Activated naive CD4-positive, alpha-beta T cell (primary cell): Measurements from ENCODE around the gene PGC.

Experiments used
- DNase-seq, 4 experiments: peaks; one replicate each; lab custom pipeline; 2025; lab: John Stamatoyannopoulos, UW

Gene PGC

DNA sequence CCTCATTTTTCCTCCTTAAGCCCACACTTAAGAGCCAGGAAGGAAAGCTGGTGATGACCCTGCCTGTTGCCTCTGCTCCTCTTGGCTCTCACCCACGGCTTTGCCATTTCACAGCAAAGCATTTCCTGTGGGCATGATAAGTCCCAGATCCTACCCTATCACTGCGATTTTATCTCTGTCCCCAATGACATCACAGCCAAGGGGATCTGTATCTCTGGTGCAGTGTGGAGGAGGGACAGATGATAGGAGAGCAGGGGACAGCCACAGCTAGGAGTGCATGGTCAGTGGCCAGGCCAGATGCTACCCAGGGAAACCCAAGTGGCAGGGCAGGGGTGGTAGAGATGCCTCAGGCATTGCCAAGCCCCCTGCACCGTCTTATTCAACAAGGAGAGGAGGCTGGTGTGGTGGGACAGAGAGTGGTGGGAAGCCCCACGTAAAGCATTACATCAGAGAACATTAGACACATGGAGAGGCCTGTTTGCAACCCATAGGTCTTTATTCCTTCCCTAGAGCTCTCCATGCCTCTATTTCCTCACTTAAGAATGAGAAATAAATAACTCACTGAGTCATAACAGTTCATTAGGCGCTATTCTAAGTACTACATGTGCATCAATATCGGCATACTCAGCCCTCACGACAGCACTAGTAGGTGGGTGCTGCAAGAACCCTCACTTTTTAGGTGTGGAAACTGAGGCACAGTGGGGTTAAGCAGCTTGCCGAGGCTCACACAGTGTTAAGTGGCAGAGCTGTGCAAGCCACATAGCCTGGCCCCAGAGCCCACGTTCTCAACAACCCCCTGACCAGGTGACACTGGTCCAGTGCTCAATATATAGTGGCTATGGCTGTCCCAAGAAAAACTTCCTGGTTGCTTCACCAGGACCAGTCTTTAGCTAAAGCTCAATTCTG, 16.4 kb downstream of the PGC start:
- no peak for DNase-seq

DNA sequence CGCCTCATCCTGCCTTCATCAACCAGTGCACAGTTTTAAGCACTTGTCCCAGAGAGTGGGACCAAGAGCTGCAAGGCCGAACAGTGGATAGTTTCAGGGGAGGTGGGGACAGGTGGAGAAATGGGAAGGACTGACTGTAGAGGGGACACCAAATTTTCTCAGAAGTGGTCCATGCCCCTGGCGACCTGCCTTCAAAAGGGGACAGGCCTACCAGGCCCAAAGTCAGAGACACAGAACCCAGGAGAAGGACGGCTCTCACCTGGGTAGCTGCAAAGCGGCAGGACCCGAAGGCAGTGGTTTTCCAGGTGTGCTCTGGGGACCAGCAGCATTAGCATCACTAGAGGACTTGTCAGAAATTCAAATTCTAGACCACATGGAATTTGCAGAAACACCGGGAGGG, 17.6 kb downstream of the PGC start:
- no peak for DNase-seq

DNA sequence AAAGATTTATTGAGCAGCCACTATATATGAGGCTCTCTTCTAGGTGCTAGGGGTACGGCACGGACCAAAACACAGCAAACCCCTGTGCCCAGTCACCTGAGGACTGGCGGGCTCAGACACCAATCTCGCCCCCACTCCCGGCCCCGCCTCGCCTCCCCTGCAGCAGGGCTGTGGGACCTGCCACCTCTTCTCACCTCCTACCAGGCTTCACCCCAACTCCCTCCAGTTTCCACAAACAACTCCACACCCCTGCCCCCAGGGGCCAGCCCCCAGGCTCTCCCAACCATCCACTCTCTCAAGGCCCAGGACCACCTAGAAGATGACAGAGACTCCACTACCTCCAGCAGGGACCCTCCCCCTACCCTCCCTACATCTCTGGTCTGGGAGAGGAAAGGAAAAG, 18.2 kb downstream of the PGC start:
- no peak for DNase-seq

DNA sequence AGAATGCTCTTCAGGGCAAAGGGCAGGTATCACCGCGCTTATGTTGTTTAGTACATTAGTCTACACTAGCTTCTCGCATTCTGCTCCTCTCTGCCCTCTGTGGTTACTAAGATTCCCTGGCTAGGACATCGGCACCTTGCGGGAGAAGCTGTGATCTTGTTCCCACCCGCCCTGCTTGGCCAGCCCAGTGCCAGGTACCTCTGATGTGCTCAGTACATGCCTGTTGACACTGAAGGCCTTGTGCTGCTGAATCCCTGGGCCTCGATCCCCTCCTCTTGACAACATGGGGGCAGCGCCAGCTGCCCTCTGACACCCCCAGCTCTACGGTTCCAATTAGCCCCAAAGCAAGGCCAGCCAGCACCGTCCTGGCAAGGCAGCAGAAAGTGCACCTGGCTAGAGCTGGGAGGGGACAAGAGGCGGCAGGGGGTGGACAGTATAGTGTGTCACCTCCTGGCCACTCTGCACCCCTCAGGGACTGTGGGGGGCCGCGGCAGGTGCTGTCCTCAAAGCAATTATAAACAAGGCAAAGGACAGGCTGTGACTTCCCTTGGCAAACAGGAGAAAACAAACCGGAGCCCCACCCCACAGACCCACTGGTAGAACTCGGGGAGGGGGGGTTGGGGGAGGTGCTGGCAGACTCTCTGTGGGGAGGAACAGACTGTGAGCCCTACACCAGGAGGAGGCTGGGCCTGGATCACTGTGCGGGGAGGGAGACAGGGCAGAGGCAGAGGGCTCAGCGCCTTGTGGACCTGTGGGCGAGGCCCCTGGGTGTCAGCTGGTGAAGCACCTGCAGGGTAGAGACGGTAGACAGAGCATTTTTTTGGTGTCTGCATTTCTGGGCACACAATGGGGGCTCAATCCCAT, 18.9 kb downstream of the PGC start:
- no peak for DNase-seq

DNA sequence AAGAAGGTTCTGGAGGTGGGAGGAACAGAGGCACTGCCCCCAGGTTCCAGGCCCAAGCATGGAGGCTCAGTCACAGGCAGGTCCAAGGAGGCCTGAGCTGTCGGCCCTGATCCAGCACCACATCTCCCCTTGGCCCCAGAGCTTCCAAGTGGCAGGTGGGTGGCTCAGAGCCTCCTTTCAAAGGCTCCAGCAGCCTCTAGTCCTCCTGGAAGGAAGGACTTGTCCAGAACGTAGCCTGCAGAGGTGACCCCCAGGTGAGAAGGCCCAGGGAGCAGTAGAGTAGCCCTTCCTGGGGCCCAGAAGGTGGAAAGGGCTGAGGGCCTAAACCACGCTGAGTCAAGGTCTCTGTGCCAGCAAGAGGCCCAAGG, 19.5 kb downstream of the PGC start:
- DNase-seq = no peak

DNA sequence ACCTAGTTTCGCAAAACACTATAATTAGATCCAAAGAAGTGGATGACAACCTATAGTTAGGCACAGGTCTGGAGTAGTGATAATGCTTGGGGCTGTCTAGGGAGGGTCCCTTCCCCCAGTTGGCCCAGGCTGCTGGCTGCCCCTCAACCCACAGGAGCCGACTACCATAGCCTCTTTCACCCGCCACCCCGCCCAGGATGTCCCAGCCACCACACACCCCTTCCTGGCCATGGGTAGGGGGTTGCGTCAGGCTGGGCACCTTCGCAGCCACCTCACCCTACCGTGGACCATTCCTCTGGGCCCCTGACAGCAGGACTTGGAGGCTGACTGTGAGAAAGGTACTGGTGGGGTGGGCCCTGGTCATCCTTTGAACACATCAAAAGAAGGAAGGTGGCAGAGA, 20.3 kb downstream of the PGC start:
- no peak for DNase-seq

DNA sequence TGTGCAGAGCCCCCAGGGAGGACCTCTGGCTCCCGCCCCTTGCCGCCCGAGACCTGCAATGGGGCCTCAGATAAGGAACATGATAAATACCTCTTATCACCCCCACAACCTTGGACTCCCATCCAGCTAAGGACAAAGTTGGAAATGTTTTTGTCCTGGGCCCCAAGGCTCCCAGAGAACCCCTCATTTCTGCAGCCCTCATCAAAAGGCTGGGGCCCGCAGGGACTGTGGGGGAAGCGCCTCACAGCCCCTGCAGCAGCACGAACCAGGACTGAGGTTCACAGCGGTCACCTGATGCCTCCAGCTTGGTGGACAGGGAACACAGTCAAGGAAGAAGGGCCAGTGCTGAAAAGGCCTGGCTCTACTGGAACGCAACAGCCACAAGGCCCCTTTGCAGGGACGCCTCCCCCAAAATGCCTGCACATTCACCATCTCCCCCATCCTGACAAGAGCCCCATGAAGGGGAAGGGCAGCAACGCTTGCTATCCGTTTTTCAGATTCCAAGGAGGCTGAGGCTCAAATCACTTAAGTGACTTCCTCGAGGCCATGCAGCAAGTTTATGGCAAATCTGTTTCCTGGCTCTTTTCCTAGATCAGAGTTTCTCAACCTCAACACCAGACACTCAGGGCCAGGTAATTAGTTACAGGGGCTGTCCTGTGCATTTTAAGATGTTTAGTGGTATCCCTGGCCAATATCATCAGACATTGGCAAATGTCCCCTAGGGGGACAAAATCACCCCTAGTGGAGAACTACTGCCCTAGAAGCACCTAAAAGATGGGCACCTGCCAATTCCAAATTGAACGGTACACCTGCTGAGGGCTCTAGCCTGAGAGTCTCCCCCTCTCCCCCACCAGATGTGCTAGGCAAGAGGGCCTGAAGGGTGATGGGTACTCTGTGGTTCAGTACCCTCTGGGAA, 22.4 kb downstream of the PGC start:
- no peak for DNase-seq

DNA sequence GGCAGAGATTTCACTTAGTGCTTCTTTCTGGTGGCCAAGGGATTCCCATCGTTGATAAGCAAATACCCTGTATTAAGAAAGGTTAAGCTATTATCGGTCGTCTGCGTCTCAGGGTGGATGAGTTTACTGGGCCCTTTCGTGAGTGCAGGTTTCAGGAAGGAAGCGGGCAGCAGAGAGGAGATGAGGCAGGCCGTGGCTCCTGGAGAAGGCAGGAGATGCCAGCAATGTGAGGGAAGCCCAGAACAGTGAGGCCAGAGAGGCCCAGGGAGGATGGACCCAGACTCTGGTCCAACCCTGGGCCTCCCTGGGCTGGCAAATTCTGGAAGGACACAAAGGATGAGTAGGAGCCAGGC, 23.0 kb downstream of the PGC start:
- DNase-seq = no peak

DNA sequence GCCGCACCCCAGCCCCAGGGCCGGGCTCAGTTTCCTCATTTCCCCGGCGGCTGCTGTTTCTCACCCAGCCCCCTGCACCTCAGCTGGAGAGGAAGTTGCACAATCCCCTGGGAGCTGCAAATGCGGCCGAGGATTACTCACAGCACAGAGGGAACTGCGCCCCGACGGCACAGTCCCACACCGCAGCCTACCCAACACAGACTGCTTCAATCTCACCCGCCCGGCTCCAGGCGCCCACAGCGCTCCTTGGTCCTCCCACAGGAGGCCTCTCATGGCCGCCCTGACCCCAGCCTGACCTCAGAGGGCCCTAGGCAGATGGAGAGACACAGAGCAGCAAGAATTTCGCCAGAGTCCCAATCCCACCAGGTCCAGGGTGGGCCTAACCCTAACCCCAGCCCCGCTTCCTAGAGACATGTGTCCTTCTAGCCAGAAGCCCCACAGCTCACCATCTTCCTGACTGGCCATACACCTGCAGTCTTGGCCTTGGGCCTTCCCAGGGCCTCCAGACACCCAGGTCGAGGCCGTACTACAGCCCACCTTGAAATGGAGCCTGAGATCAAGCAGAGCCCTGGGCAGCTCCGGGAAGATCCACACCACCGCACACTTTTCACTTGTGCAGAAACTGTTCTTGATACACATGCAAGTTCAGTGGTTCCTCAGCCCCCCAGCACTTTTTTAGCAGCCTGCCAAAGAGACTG, 23.5 kb downstream of the PGC start:
- no peak for DNase-seq

DNA sequence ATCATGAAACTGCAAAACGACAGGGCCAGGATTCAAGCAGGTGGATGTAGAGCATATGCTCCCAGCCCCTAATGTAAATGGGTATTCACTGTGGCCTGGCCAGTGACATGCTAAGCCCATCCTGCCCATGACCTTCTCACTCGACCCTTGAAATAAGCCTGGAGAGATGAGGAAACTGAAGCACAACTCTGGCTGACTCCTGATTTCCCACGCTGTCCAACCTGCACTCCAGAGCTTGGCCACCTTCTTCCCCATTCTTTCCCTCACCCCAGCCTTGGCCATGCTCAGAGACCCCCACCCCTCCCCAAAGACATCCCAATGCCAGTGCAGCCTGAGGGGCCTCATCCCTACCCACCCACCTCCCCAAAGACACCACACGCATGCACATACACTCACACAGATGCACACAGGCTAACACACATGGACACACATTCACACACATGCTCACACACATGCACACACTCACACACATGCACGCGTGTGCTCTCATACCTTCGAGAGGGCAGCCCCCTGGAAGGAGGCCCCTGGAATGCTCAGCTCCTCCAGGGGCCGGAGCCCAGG, 24.1 kb downstream of the PGC start:
- DNase-seq = no peak

DNA sequence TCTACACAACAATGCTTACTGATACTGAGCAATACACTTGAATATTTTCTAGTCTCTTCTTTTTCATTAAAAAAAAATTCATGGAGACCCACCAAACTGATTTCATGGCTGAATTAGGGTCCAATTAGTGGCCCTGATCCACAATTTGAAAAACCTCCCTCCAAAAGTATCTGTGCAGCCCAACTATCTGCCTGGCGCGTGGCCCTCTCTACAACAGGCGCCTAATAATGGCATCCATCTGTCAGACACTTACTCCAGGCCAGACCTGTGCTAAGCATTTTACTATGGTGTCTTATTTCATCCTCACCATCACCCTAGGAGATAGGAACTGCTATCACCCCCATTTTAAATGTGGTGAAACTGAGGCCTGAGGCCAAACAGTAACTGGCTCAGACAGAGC, 25.8 kb downstream of the PGC start:
- no peak for DNase-seq

DNA sequence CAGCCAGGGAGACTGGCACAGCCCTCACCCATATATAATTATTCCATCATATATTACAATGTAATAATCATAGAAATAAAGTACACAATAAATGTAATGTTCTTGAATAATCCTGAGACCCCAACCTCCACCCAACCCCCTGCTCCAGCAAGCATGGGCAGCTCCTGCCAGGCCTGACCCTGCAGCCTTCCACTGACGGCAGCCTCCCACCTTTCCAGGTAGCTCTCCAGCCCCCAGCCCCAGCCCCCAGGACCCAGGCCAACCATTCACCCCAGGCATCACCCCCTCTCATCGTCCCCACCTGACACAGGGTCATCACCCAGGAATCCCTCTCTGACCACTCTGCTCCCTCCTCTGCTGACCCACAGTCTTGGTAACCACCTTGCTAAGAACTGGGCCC, 26.4 kb downstream of the PGC start:
- DNase-seq = no peak

DNA sequence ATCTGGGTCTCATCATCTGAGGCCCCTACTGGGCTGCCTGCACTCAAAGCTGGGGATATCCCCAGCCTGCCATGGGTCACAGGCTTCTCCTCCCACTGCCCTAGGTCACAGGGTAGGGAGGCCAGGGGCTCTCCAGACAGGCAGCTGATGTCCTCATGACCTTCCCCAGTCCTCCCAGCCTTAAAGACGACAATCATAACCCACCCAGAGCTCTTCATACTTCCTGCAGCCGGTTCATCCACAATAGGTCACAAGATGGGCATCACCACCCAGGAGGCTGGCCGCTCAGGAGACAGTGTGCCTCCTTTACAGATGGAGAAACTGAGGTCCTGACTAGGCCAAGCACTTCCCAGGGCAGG, 27.0 kb downstream of the PGC start:
- no peak for DNase-seq

DNA sequence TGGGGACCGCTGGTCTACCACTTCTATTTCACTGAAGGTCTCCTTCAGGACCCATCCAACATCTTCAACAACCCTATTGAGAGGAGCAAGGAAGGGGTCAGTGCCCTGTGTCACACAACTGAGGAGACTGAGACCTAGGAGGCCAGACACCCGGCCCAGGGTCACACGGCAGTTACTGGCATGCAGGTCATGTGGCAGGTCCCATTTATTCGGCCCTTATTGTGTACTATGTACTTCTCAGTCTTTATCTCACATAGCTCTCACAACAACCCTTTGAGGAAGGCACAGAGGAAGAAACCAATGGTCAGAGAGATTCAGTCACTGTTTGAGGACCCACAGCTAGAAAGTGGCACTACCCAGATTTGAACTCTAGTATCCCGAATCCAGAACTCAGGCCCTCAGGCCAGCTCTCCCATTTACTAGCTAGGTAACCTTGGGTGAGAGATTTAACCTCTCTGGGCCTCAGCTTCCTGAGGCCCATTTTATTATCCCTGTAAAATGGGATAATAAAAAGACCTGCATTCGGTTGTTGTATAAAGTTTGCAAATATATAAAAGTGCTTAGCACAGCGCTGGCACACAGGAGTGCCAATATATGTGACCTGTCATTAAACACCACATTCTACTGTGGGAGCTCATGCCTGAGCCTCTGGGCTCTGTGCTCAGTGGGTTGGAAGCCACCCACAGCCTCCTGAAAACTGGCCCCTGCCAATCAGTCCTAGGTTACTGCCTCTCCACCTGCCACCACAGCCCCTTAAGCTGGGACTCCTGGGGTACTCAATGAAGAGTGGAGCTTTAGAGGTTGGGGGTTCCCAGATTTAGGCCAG, 27.5 kb downstream of the PGC start:
- DNase-seq = no peak

DNA sequence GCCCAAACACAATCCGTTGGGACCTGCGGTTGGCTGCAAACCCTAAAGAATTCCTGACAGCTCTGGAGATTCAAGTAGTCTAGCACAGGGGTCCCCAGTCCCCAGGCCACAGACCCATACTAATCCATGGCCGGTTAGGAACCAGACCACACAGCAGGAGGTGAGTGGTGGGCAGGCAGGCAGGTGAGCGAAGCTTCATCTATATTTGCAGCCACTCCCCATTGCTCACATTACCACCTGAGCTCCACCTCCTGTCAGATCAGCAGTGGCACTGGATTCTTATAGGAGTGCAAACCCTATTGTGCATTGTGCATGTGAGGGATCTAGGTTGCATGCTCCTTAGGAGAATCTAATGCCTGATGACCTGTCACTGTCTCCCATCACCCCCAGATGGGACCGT, 28.4 kb downstream of the PGC start:
- no peak for DNase-seq

DNA sequence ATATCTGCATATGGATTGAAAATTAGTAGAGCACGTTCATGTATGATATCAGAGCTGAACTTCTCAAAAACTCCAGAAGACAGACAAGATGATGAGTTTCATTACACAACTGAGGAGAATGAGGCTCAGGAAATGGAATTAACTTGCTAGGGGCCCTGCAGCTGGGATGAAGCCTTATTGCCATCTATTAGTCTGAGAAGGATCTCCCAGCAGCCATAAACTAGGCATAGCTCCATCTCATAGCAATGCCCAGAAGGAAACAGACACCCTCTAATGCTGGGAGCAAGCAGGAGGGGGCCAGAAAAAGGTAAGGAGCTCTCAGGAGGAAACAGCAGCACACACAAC, 29.8 kb downstream of the PGC start:
- DNase-seq = no peak

DNA sequence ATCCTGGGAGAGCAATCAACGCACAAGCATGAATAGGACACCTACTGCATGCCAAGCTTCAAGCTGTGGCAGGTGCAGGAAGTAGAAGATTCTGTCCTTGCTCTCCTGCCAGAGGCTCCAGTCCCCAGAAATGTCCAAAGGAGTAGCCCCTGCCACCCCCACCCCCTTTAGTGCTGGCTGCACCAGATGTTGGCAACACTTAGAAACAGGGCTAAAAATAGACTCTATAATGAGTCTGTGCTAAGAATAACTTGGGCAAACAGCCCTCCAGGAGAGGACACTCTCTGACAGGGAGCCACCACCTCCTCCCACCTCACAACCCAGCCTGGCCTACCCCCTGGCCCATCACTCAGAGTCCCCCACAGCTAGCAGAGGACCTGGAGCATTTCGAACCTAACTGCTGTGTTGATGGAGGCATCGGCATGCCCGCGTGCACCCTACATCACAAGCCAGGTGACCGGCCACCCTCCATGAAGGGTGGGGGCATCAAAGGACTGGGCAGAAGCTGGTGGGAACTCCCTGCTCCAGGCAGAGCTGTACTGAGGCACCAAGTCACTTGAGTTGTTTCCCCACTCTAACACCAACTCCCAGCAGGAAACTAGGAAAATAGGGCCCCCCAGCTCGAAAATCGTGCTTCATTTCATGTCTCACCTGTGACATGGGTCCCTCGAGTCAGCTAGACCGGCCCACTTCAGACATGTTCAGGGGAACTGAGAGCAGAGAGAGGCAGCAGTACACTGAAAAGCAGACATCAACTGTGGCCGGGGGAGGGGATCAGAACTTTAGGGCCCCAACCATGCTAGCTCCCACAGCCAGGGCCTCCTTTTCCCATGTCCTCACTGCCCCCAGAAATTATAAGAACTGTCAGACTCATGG, 30.4 kb downstream of the PGC start:
- no peak for DNase-seq

DNA sequence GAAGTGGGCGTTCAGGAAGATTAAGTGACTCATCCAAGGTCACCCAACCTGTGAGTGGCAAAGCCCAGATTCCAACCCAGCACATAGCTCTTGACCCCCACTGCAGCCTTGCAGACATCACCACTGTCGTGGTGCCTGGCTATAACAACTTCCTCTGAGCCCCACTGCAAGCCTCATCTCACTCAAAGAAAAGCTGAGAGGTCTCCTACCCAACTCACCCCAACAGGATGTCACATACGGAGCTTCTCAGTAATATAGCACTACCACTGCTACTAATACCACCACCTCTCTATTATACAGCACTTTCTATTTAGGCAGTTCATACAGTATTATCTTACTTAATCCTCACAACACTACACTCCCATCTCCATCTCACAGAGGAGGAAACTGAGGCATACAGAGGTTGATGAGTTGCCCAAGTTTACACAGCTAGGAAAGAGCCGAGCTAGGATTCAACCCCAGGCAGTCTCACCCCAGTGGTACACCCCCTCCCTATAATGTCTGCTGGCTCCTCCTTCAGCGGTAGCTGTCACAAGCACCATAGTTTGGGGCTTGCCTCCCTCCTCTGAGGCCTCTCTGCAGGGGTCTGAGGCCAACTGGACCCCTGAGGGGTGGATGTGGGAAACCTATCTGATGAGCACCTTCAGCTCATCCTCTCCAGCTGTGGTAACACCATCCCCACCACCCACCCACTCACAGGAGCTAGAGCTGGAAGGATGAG, 31.2 kb downstream of the PGC start:
- DNase-seq = no peak
